Natural killer cell (primary cell): Measurements from ENCODE around the gene ZNF236. TPM values are rescaled to one million over a fixed set of nuclear protein-coding genes. Genes with fewer than 3 reads are reported as not detected.

Experiments used
- ATAC-seq, 3 donors: fragments of 150-1000 bp in 2 of 3; fragments of 200-7000 bp in 1 of 3; cut with Tn5 transposase; 1 replicate in 1 of 3; 2 replicates in 2 of 3; pipeline ENCODE4 v1.10.0; 2021; ENCODE audit warnings: mild to moderate bottlenecking in 2 of 3, moderate library complexity in 2 of 3
- DNase-seq, 2 donors: peaks; one replicate each; pipeline versions ENCODE4 v3.0.0 to v3.0.0-alpha.2; 2013 to 2021; ENCODE audit warnings: mixed read lengths in 1 of 2
- H3K27ac ChIP-seq: one replicate; pipeline ENCODE4 v1.5.1; 2013; ENCODE audit warnings: mild to moderate bottlenecking, low read length
- H3K27me3 ChIP-seq: one replicate; pipeline ENCODE4 v1.6.1; 2013; ENCODE audit warnings: low read length; ENCODE audit not compliant: control insufficient read depth, insufficient read depth
- H3K36me3 ChIP-seq: one replicate; pipeline ENCODE4 v1.6.1; 2013; ENCODE audit warnings: low read length; ENCODE audit not compliant: control insufficient read depth, insufficient read depth
- H3K4me1 ChIP-seq: one replicate; pipeline ENCODE4 v1.6.1; 2013; ENCODE audit warnings: low read length; ENCODE audit not compliant: control insufficient read depth, insufficient read depth
- H3K4me3 ChIP-seq: one replicate; pipeline ENCODE4 v1.5.1; 2013; ENCODE audit warnings: low read length
- H3K9me3 ChIP-seq: one replicate; pipeline ENCODE4 v1.6.1; 2013; ENCODE audit warnings: low read length; ENCODE audit not compliant: control insufficient read depth, insufficient read depth
- H3K27ac Mint-ChIP-seq, 2 donors: one replicate each; pipeline ENCODE4 v1.8.0; 2022; ENCODE audit warnings: mild to moderate bottlenecking in 2 of 2, mixed read lengths in 2 of 2, moderate library complexity in 1 of 2
- H3K27me3 Mint-ChIP-seq, 2 donors: one replicate each; pipeline ENCODE4 v1.8.0; 2022; ENCODE audit warnings: low read depth in 2 of 2, mixed read lengths in 2 of 2
- H3K36me3 Mint-ChIP-seq: one replicate; pipeline ENCODE4 v1.8.0; 2022; ENCODE audit warnings: mixed read lengths
- H3K4me1 Mint-ChIP-seq, 2 donors: one replicate each; pipeline ENCODE4 v1.8.0; 2022; ENCODE audit warnings: mixed read lengths in 2 of 2
- H3K4me3 Mint-ChIP-seq: one replicate; pipeline ENCODE4 v1.8.0; 2022; ENCODE audit warnings: mild to moderate bottlenecking, moderate library complexity, mixed read lengths
- H3K9me3 Mint-ChIP-seq, 2 donors: one replicate each; pipeline ENCODE4 v1.8.0; 2022; ENCODE audit warnings: mixed read lengths in 2 of 2
- WGBS: methylation state at CpG from one replicate; pipeline ENCODE4 v1.1.7; 2013; ENCODE audit warnings: missing lambda C conversion rate; ENCODE audit not compliant: insufficient coverage; 5-methylcytosine and 5-hydroxymethylcytosine counted together
- intact Hi-C: fragments of 100-400 bp; cut with micrococcal nuclease; formaldehyde crosslinking; loops from one replicate; pipeline ENCODE4 v1.14.2; 2022
- total RNA-seq, 4 donors: library from RNA; stranded (reverse); fragments of 120-200 nt in 1 of 4; gene quantifications; one replicate each; pipeline versions ENCODE4 v1.2.3 to v1.2.4, GENCODE V29; 2013 to 2022
- TF ChIP-seq, protein P1 (sequence below): fragments of 200-600 bp; IDR thresholded peaks from one replicate; pipeline ENCODE4 v1.8.0; 2022; ENCODE audit warnings: antibody characterized with exemption

ZNF236 gene
- total RNA-seq, 3 donors from 2014 or later (not counting 1 experiment from before 2014, with no cell fraction given) = 35.1 to 42.2 (median 39.7) TPM

DNA sequence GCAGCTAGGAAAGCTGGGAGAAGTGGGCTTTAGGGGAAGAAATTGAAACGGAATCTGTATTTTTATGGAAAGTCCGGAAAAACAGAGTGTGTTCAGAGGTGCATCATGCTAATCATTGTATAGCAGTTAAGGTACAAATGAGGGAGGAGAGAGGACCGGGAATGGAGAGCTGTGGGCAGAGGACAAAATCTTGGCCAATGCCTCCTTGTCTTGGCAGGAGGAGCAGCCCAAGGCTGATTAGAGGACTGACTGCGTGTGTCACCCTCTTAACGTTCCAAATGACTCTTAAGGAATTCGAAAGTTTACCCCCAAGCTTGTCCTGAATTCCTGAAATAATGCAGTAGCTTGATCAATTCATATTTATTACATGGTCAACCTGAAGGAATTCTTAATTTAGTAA lies 81.0 kb downstream of the ZNF236 start:
- H3K27me3 Mint-ChIP-seq = no peaks in the 10 kb centered on the region
- H3K36me3 Mint-ChIP-seq = peaks cover 22% of the 10 kb centered on the region
- no peaks in the 10 kb centered on the region for H3K4me1 ChIP-seq
- H3K27me3 ChIP-seq = no peaks in the 10 kb centered on the region
- H3K4me3 Mint-ChIP-seq = no peak overlapping the region
- WGBS = 95% methylated on average over 6 of the region's 6 CpGs
- H3K4me3 ChIP-seq = no peak overlapping the region
- H3K9me3 Mint-ChIP-seq = no peaks in the 10 kb centered on the region
- ATAC-seq = no peak
- peaks cover 0 to 6% of the 10 kb centered on the region in 2 donors for H3K4me1 Mint-ChIP-seq
- no peak for DNase-seq
- H3K9me3 ChIP-seq = no peaks in the 10 kb centered on the region
- no peak overlapping the region for H3K27ac Mint-ChIP-seq
- H3K36me3 ChIP-seq = peaks cover 30% of the 10 kb centered on the region
- TF ChIP-seq, protein P1, sequence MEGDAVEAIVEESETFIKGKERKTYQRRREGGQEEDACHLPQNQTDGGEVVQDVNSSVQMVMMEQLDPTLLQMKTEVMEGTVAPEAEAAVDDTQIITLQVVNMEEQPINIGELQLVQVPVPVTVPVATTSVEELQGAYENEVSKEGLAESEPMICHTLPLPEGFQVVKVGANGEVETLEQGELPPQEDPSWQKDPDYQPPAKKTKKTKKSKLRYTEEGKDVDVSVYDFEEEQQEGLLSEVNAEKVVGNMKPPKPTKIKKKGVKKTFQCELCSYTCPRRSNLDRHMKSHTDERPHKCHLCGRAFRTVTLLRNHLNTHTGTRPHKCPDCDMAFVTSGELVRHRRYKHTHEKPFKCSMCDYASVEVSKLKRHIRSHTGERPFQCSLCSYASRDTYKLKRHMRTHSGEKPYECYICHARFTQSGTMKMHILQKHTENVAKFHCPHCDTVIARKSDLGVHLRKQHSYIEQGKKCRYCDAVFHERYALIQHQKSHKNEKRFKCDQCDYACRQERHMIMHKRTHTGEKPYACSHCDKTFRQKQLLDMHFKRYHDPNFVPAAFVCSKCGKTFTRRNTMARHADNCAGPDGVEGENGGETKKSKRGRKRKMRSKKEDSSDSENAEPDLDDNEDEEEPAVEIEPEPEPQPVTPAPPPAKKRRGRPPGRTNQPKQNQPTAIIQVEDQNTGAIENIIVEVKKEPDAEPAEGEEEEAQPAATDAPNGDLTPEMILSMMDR = no peak
- no peak overlapping the region for H3K27ac ChIP-seq
- intact Hi-C loops = no loop called here

DNA sequence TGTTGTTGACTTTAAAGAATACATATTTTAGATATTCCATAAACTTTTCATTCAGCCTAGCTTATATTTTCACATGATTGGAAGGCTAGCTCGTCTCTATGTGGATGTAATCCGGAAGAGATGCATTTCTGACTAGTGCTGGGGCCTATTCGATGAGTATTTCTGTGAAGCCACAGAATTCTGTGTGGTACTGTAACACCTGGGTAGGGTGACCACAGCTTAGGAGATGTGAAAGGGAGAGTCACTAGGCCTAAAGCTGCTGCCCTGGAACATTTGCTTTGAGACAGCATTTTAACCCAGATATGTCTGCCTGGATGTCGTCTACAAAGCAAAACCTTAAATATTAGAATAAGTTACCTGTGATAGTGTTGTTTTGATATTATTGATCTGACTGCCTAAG lies 83.5 kb downstream of the ZNF236 start:
- TF ChIP-seq, protein P1 = no peak
- no peaks in the 10 kb centered on the region for H3K9me3 ChIP-seq
- 70% methylated on average over 4 of the region's 4 CpGs for WGBS
- no peak overlapping the region for H3K4me3 ChIP-seq
- intact Hi-C loops = no loop called here
- Mint-ChIP-seq H3K27me3 (no peaks in the 10 kb centered on the region), H3K36me3 (peaks cover 7% of the 10 kb centered on the region), H3K4me3 (no peak overlapping the region), H3K4me1 (peaks cover 0 to 6% of the 10 kb centered on the region in 2 donors), H3K9me3 (no peaks in the 10 kb centered on the region), H3K27ac (no peak overlapping the region)
- H3K4me1 ChIP-seq = no peaks in the 10 kb centered on the region
- no peak overlapping the region for H3K27ac ChIP-seq
- no peaks in the 10 kb centered on the region for H3K27me3 ChIP-seq
- peaks cover 32% of the 10 kb centered on the region for H3K36me3 ChIP-seq
- DNase-seq (no peak), ATAC-seq (no peak)

DNA sequence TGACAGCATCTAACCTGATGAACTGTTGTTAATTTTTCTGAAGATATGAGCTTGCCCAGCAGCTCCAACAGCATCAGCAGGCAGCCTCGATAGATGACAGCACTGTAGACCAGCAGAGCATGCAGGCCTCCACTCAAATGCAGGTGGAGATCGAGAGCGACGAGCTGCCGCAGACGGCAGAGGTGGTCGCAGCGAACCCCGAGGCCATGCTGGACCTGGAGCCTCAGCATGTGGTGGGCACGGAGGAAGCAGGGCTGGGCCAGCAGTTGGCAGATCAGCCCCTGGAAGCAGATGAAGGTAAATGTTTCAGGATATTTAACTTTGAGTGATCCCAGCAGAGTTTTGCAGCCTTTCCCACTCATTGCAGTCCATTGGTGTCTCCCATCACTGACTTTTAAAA lies 85.9 kb downstream of the ZNF236 start:
- 97% methylated on average over 10 of the region's 10 CpGs for WGBS
- ATAC-seq (no peak), DNase-seq (no peak)
- H3K4me1 ChIP-seq = no peaks in the 10 kb centered on the region
- Mint-ChIP-seq H3K27ac (no peak overlapping the region), H3K4me3 (no peak overlapping the region), H3K27me3 (no peaks in the 10 kb centered on the region), H3K4me1 (peaks cover 0 to under 1% of the 10 kb centered on the region in 2 donors), H3K9me3 (no peaks in the 10 kb centered on the region), H3K36me3 (peaks cover 15% of the 10 kb centered on the region)
- no peak overlapping the region for H3K27ac ChIP-seq
- H3K36me3 ChIP-seq = peaks cover 53% of the 10 kb centered on the region
- H3K27me3 ChIP-seq = no peaks in the 10 kb centered on the region
- H3K4me3 ChIP-seq = no peak overlapping the region
- TF ChIP-seq, protein P1 = no peak
- intact Hi-C loops = no loop called here
- H3K9me3 ChIP-seq = no peaks in the 10 kb centered on the region

DNA sequence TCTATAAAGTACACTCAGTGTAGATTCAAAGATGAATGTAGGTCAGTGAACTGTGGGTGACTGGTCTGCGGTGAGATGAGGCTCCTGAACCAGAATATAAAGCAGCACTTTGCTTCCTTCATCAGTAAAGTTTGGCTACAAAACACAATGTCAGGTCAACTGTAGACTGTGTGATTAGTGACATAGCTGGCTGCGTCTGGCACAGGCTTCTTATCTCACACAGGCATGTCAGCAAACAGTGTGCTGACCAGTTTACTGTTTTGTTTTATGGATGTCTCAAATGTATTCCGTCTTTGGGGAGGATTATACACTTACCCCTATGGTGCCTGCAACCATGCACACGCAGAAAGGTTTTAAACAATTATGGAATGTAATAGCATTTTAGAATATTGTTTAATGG lies 87.1 kb downstream of the ZNF236 start:
- TF ChIP-seq, protein P1 = no peak
- H3K27ac Mint-ChIP-seq = no peak overlapping the region
- ATAC-seq (no peak), DNase-seq (no peak)
- no peaks in the 10 kb centered on the region for H3K9me3 Mint-ChIP-seq
- H3K4me1 Mint-ChIP-seq = no peaks in the 10 kb centered on the region
- no peaks in the 10 kb centered on the region for H3K27me3 Mint-ChIP-seq
- H3K27ac ChIP-seq = no peak overlapping the region
- intact Hi-C loops = no loop called here
- 94% methylated on average over 4 of the region's 4 CpGs for WGBS
- H3K36me3 ChIP-seq = peaks cover 61% of the 10 kb centered on the region
- peaks cover 22% of the 10 kb centered on the region for H3K36me3 Mint-ChIP-seq
- no peaks in the 10 kb centered on the region for H3K27me3 ChIP-seq
- H3K4me1 ChIP-seq = no peaks in the 10 kb centered on the region
- H3K4me3 ChIP-seq = no peak overlapping the region
- H3K4me3 Mint-ChIP-seq = no peak overlapping the region
- H3K9me3 ChIP-seq = no peaks in the 10 kb centered on the region
